HK-2 (cell line): Measurements from ENCODE around the gene CNPY2.
A peak's percentile ranks its signal among the peaks of the same experiment; 100 is the strongest.
"Not testable (repeated sequence)": the region's sequence is repeated elsewhere in the genome, so short reads cannot be mapped to it uniquely, and the experiment has no call there.

Source experiments
- DNase-seq: peaks from one replicate; pipeline ENCODE4 v3.0.0-alpha.2; 2018; ENCODE audit not compliant: unreplicated experiment

The CNPY2 gene

DNA sequence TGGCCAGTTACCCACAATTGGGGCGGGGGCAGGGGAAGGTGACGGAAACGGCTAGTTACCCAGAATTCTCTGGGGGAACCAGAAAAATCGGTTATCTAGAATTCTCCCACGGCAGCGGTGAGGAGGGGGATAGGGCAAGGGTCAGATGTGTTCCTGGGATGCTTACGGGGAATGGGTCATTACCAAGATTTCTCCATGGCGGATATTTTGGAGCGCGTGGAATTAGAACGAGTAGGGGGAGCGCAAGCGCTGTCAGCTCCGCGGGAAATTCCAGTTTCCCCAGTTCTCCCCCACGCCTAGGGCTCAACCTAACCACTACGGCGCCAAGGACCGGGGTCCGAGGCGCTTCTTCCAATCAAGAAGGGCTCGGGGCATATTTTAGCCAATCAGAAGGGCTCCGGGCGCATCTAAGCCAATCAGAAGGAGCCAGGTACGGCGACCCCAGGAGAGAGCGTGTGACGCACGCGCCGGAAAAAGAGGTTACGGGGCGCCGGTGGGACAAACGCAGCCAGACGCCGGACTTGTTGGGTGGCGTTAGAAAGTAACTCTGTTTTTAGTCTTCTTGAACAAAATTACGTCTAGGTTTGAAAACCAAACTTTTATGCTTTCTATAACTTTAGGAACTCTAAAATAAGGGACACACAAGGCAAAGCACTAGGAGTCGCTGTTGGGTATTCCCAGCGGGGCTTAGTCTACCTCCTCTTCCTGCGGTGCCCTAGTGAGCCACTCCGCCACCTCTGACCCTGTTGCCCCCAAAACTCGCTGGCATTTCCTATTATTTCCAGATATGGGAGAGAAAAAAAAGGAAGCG, 18.1 kb upstream of the CNPY2 start, which contains the start of gene PAN2:
Gene PAN2 (minus strand): TSS at position 322 of the 811 bp plus-strand sequence. CDS start 906 bp downstream, outside the sequence.
- peak; percentile 97 for DNase-seq

DNA sequence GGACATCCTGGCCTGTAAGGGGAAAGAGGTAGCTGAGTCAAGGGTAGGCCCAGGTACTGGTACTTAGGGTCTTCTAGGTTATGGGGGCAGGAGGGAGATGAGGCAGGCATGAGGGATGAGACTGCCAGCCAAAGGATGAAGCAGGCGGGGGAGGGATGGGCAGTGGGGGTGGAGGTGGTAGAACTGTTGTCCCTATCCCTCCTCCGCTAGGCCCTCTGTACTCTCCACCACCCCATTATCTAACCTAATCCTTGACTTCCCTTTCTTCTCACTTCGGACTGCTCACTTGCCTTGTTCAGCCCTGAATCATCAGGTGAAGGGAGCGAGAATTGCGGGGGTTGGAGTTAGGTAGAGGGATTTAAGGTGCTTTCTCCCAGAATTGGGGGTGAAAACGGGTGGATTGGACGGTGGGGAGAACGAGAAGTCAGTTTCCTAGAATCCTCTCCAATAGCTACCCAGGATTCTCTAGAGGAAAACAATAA, 17.4 kb upstream of the CNPY2 start:
- no peak for DNase-seq

DNA sequence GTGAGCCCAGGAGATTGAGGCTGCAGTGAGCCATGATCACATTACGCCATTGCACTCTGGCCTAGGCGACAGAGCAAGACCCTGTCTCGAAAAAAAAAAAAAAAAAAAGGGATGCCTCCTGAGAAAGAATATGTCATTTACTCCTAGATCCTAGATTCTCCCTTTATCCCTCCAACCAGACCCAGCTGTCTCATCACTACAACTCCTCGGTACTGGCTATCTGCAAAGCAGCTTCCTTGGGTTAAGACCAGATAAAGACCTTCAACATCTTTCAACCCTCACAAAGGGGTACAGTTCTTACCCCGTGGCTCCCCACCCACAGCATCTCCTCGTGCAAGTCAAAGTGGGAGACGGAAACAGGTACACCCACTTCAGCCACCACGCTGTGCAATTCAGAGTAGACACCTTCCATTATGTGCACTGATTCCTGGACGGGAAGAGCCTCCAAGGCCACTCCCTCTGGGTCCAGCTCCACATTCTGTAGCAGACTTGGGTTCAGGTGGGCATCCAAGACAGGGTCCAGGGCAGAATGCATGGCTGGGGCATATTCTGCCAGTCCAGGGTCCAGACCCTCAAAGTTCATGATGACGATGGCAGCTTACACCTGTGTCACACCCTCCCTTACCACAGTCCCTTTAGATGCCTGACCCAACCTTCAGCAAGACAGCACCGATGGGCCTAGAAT, 16.9 kb upstream of the CNPY2 start:
- no peak for DNase-seq

DNA sequence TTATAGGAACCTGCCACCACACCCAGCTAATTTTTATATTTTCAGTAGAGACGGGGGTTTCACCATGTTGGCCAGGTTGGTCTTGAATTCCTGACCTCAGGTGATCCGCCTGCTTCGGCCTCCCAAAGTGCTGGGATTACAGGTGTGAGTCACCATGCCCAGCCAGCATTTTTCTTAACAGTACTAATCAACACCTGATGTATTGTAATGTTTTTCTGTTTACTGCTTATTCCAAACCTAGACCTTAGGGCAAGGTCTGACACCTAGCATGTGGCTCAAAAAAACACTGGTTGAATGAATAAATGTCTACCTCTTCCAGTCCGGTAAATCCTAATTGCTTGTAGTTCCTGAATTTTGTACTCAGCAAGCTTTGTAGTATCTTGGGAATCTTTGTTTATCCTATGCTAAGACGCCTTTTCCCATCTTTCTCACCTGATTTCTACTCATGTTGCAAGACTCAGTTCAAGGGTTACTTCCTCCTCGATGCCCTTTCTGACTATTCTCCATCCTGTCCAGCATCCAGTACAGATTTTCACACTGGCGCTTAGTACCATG, 15.2 kb upstream of the CNPY2 start:
- DNase-seq: no peak

DNA sequence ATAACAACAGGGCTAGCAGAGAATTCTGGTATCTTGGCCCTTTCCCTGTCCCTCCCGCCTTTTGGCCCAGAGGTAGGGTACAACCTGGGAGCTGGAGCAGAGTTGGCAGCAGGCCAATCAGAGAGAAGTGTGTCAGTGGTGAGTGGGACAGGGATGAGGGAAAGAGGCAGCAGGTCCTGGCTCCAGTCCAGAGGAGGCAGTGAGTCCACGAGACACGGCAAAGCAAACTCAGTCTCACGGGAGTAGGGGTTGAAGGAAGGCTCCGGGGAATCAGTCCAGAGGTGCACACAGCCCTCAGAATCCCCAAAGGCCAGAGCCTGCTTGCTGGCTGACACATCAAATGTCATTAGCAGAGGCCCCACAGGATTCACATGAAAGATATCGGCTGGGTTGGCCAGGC, 10.7 kb upstream of the CNPY2 start:
- DNase-seq: no peak

DNA sequence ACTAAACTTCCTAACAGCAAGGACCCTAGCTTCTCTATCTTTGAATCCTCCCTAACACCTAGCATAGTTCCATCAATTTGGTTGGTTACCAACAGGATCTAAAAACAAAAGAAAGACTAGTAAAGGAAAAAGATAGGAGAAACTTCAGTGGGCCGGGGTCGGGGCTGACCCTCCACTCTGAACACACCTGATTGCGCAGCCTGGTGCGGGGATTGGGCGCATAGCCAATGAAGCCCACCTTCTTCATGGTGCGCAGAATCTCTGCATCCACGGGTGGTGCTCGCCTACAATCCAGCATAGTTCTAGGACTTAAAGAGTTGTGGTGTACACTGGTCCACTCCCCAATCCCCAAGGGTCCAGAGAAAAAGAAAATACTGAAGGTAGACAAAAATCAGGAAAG, 10.3 kb upstream of the CNPY2 start:
- DNase-seq: no peak

DNA sequence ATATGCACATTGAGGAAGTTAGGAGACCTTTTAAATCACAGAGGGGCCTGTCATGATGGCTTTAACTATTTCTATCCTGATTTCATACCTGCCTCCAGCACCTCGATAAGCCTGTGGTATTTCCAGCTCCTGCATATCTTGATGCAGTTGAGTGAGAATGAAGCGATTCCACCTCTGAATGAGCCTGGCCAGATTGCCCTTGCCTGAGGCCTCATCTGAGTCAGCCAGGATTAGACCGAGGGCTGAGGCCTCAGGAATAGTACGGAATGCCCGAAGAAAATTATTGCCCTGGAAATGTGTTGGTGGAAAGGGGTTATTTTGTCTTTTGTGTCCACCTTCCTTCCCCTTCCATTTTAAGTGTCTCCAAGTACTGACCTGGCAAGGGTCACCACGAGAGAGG, 8.4 kb upstream of the CNPY2 start:
- no peak for DNase-seq

DNA sequence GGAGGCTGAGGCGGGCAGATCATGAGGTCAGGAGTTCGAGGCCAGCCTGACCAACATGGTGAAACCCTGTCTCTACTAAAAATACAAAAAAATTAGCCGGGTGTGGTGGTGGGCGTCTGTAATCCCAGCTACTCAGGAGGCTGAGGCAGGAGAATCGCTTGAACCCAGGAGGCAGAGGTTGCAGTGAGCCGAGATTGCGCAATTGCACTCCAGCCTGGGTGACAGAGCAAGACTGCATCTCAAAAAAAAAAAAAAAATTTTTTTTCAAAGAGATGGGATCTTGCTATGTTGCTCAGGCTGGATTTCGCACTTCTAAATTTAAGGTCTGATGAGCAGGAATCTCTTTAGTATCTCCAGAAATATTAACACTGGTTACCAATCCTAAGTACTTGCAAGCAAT, 5.8 kb upstream of the CNPY2 start:
- DNase-seq: not testable (repeated sequence)

DNA sequence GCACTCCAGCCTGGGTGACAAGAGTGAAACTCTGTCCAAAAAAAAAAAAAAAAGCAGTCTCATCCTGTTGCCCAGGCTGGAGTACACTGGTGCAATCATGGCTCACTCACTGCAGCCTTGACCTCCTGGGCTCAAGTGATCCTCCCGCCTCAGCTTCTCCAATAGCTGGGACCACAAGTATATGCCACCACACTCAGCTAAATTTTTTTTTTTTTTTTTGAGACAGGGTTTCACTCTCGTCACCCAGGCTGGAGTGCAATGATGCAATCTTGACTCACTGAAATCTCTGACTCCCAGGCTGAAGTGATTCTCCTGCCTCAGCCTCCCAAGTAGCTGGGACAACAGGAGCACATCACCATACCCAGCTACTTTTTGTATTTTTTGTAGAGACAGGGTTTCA, 5.2 kb upstream of the CNPY2 start:
- no peak for DNase-seq

DNA sequence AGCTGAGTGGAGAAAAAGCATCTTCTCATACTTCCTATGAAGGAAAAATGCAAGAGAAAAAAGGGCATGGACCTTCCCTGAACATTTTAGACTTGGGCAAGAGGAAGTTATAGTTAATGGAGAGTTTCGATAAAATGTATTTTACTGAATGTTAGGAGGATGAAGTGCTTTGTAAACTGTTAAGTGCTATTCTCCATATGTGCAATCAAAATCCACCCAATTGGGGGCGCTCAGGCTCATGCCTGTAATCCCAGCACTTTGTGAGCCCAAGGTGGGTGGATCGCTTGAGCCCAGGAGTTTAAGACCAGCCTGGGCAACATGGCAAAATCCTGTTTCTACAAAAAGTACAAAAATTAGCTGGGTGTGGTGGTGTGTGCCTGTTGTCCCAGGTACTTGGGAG, 1.9 kb upstream of the CNPY2 start:
- no peak for DNase-seq

DNA sequence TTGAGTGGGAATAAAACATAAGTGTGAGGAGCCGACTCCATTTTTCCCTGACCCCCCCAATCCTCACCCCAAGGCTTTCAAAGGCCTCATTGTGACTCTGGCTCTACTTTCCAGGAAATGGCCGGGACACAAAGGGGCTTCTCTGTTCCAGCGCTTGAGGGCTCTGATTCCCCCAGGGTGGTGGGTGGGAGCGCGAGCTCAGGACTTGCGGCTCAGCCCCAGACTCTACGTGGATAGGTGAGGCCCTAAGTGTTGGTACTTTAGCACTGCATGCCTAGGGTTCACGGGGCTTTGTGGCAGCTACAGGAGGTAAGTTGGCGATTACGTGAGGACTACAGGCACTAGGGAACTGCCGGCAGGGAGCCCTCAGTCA, 553 bp downstream of the CNPY2 start:
- no peak for DNase-seq

DNA sequence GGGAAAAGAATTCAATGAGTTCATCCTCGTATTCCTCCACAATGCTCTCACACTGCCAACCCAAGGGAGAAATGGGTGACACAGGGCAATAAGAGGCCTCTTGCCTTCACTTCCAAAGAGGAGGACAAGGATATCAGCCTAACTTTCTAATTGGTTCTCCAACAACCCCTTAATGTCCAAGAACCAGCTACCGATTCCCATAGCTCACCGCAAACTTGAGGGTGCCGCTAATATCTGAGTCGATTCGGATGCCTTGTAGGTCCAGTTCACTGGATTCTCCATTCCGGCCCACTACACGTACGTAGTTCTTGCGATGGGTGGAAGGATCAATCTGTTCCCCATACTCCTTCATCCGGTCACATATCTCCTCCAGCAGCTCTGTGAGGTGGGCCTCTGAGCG, 4.8 kb downstream of the CNPY2 start:
- DNase-seq: no peak

DNA sequence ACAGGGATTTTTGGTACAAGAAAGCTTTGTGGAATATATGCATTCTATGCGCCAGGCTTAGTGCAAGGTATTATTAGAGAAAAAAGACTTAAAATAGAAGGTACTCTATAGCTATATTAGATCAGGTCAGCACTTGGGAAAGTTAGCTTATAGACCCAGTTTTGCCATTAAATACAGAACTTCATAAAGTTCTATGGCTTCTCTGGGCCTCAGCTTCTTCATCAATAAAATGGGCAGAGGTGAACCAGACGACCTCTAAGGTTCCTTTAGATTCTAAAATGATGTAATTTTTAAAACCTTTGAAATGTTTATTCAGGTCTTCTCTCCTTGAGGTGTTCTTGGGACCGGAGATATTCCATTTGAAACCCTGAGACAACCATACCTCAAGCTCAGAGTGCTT, 7.1 kb downstream of the CNPY2 start:
- no peak for DNase-seq

DNA sequence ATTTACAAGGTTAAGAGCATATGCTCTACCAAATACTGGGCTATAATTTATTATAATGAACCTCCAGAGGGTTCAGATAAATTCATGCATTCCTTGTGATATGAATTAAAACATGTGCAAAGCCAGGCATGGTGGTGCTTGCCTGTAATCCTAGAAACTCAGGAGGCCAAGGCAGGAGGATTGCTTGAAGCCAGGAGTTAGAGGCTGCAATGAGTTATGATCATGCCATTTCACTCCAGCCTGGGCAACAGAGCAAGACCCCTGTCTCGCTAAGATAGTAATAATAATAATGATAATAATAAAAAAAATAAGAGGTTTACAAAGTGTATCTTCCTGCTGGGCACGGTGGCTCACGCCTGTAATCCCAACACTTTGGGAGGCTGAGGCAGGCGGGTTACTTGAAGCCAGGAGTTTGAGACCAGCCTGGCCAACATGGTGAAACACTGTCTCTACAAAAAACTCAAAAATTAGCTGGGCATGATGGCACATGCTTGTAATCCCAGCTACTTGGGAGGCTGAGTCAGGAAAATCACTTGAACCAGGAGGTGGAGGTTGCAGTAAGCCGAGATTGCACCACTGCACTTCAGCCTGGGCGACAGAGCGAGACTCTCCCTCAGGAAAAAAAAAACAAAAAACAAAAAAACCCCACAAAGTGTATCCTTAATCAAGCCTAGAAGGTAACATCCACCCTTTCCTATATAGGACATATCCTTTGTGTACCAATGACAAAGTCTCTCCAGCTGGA, 8.4 kb downstream of the CNPY2 start:
- no peak for DNase-seq

DNA sequence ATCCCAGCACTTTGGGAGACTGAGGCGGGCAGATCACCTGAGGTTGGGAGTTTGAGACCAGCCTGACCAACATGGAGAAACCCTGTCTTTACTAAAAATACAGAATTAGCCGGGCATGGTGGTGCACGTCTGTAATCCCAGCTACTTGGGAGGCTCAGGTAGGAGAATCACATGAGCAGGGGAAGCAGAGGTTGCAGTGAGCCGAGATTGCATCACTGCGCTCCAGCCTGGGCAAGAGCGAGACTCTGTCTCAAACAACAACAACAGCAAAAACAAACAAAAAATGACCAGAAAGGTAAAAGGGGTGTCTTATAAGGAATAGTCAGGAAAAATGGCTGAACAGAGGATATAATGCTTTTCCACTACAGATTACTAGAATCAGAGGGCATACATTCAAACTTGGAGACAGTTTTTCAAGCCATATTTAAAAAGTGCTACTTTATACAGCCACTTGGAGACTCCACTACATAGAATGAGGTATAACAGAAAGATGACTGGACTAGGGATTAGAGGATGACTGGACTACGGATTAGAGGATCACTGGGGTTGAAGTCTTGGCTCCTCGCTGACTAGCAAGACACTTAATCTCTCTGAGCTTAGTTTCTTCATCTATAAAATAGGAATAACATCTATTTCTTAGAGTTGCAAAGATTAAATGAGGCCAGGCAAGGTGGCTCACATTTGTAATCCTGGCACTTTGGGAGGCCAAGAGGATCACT, 10.8 kb downstream of the CNPY2 start:
- no peak for DNase-seq

DNA sequence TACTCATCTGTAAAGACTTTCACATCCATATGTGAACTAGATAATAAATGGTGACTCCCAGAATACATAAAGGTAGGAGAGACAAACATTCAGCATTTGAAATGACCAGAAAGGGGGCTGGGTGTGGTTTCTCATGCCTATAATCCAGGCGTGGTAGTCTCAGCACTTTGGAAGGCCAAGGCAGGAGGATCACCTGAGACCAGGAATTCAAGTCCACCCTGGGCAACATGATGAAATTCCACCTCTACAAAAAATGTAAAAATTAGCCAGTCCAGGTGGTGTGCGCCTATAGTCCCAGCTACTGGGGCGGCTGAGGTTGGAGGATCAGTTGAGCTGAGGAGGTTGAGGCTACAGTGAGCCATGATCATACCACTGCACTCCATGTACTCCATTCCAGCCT, 11.5 kb downstream of the CNPY2 start:
- no peak for DNase-seq

DNA sequence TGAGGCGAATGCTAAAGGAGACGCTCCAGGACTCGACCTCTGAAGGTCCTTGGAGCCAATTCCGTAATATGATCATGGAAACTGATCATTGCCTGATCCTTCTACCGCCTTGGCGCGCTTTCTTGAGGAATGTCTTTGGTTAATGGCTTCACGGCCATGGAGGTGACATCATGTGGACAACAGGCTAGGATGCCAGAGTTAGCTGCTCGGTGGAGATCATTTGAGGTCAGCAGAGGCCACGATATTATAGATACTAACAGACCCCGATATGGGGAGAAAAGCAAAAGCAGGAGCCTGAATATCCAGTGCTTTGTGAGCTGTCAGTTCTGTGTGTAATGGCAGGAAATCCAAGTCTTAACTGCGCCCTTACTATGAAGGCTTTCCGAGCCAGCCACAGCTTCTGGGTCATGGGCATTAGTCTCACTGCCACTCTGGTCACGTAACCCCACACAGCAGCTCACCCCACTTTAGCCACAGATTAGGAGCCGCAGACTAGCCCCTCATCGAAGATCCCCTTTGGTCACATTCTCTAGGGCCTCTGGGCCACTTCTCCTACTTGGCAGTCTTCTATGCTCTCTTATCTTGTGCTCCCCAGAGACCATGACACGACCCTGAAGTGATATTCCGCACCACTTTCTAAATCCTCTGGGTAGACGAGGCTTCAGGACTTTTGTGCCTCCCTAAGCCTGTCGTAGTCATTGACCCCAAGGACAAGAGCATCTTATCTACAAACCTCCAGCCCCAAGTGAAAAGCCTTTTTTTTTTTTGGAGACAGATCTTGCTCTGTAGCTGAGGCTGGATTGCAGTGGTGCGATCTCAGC, 14.9 kb downstream of the CNPY2 start:
- DNase-seq: no peak

DNA sequence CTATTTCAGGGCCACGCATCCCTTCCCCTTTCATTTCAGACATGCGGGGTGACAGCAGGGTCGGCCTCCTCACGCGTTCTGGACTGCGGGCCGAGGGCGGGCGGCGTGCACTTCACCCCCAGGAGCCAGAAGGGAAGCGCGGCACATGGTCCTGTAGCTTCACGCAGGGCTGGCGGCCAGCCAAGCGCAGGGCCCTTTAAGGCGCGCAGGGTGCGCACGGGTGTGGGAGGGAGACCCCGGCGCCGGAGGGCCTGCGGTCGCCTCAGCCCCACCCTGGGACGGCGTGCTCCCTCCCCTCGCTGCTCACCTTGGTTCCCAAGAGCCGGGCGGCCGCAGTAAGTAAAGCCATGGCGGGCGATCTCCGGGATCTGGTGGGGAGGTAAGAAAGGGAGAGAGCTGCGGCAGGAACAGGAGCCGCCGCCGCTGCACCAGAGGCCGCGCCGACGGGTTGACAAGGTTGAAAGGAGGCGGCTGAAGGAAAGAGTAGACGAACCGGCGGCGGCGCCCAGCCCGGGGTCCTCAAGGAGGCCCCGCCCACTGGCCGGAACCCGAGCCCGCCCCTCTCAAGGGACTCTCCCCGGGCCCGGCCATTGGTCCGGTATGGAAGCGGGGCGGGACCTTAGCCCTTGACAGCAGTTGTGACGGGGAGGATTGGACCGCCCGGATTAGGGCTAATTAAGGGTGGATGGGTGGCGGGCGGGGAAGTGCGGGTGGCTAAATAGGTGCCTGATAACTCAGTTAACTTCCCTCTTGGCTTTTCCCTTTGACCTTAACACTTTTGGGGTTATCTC, 15.7 kb downstream of the CNPY2 start, which contains the start of gene CS:
Gene CS (minus strand): TSS at position 478 of the 791 bp plus-strand sequence. CDS start 129 bp downstream, at position 349.
- peak; percentile 97 for DNase-seq

DNA sequence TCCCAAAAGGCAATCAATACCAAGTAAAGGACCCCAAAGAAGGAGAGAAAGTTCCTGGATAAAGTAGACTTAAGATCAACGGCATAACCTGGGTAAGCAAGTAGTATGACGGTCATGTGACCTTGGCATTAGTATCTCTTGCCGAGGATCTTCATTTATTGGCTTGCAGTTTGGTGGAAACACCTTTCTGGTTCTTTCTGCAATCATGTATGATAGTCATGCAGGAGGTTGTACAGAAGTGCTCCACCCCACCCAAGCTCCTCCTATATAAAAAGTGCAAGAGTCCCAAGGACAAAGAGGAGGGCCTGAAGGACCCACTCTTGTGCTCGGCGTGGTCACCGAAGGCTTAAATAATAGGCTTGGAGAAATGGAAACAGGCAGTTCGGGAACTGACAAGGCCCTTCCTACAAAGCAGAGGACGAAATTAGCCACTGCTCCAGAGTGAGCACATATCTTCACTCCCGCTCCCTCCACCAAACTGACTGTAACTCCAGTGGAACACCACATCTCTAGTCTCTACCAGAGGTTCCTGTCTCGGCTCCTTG, 16.4 kb downstream of the CNPY2 start:
- no peak for DNase-seq
